ENCODE measurements around the gene DPEP1.

- TF ChIP-seq EZH2 (IDR thresholded peaks at IDR 0.05; ENCODE audit: borderline replicate concordance, low read depth, low read length, severe bottlenecking) (no peak), POLR2A (IDR thresholded peaks at IDR 0.05; ENCODE audit: low read depth, low read length) (no peak), POLR2AphosphoS5 (IDR thresholded peaks at IDR 0.05; ENCODE audit: insufficient read depth, low read depth, low read length) (no peak), MAX (IDR thresholded peaks at IDR 0.05; ENCODE audit: insufficient read depth, insufficient read length) (no peak), MYC (IDR thresholded peaks at IDR 0.05; ENCODE audit: low read depth, low read length) (no peak), GATA2 (IDR thresholded peaks at IDR 0.05; ENCODE audit: insufficient read depth, insufficient read length, low read depth, low read length) (no peak), JUN (IDR thresholded peaks at IDR 0.05; ENCODE audit: borderline replicate concordance, insufficient read depth, insufficient read length, low read depth) (no peak), FOS (IDR thresholded peaks at IDR 0.05; ENCODE audit: borderline replicate concordance, insufficient read depth, low read length) (no peak)
- TF ChIP-seq, protein P1, sequence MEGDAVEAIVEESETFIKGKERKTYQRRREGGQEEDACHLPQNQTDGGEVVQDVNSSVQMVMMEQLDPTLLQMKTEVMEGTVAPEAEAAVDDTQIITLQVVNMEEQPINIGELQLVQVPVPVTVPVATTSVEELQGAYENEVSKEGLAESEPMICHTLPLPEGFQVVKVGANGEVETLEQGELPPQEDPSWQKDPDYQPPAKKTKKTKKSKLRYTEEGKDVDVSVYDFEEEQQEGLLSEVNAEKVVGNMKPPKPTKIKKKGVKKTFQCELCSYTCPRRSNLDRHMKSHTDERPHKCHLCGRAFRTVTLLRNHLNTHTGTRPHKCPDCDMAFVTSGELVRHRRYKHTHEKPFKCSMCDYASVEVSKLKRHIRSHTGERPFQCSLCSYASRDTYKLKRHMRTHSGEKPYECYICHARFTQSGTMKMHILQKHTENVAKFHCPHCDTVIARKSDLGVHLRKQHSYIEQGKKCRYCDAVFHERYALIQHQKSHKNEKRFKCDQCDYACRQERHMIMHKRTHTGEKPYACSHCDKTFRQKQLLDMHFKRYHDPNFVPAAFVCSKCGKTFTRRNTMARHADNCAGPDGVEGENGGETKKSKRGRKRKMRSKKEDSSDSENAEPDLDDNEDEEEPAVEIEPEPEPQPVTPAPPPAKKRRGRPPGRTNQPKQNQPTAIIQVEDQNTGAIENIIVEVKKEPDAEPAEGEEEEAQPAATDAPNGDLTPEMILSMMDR (IDR thresholded peaks at IDR 0.05; ENCODE audit: extremely low read depth in 1 of 2, insufficient read depth in 1 of 2, low read depth in 1 of 2, low read length in 2 of 2): no peak
These were observed 29.4 kb upstream of the DPEP1 start for GRCh38 chr16:89583895-89584644.

All from endothelial cell of umbilical vein (primary cell).